ENCODE data around the gene HMGCL.
"Not testable (repeated sequence)": the region's sequence is repeated elsewhere in the genome, so short reads cannot be mapped to it uniquely, and the experiment has no call there.

The HMGCL gene

GRCh38 chr1:23795676-23796465 is 29.4 kb downstream of the HMGCL start:
- TF ChIP-seq CTCF (IDR thresholded peaks at IDR 0.05; ENCODE audit: low read depth, low read length) = no peak
- no peak for DNase-seq
- H3K9me3 ChIP-seq = no peaks in the 10 kb centered on the region
- H3K4me1 ChIP-seq = no peaks in the 10 kb centered on the region
- no peaks in the 10 kb centered on the region for H3K27me3 ChIP-seq
- H3K36me3 ChIP-seq = no peaks in the 10 kb centered on the region
- no peak overlapping the region for H3K4me3 ChIP-seq (ENCODE audit: low read depth, low read length)

GRCh38 chr1:23794732-23795182 is 30.5 kb downstream of the HMGCL start:
- not testable (repeated sequence) for H3K9me3 ChIP-seq; H3K4me1 ChIP-seq; DNase-seq; H3K4me3 ChIP-seq (ENCODE audit: low read depth, low read length); H3K27me3 ChIP-seq; H3K36me3 ChIP-seq

GRCh38 chr1:23793861-23794731 is 31.1 kb downstream of the HMGCL start:
- TF ChIP-seq CTCF (IDR thresholded peaks at IDR 0.05; ENCODE audit: low read depth, low read length) = no peak
- H3K4me1 ChIP-seq = no peaks in the 10 kb centered on the region
- no peaks in the 10 kb centered on the region for H3K36me3 ChIP-seq
- DNase-seq = no peak
- H3K4me3 ChIP-seq (ENCODE audit: low read depth, low read length) = no peak overlapping the region
- H3K9me3 ChIP-seq = no peaks in the 10 kb centered on the region
- no peaks in the 10 kb centered on the region for H3K27me3 ChIP-seq

GRCh38 chr1:23793018-23793781 is 32.0 kb downstream of the HMGCL start:
- TF ChIP-seq CTCF (IDR thresholded peaks at IDR 0.05; ENCODE audit: low read depth, low read length) = no peak
- H3K4me3 ChIP-seq (ENCODE audit: low read depth, low read length) = no peak overlapping the region
- H3K36me3 ChIP-seq = no peaks in the 10 kb centered on the region
- DNase-seq = peak; percentile 42
- H3K27me3 ChIP-seq = no peaks in the 10 kb centered on the region
- H3K4me1 ChIP-seq = no peaks in the 10 kb centered on the region
- no peaks in the 10 kb centered on the region for H3K9me3 ChIP-seq

GRCh38 chr1:23792151-23792945 is 32.9 kb downstream of the HMGCL start:
- Histone ChIP-seq H3K4me1 (no peaks in the 10 kb centered on the region), H3K9me3 (no peaks in the 10 kb centered on the region), H3K27me3 (no peaks in the 10 kb centered on the region), H3K36me3 (no peaks in the 10 kb centered on the region; the same call in 1 of the 2 replicates), H3K4me3 (ENCODE audit: low read depth, low read length) (peak overlapping the region; percentile 82)
- no peak for TF ChIP-seq CTCF (IDR thresholded peaks at IDR 0.05; ENCODE audit: low read depth, low read length)
- no peak for DNase-seq

All from BE2C (cell line).